ENCODE measurements around the gene COMMD3.

Gene COMMD3

DNA sequence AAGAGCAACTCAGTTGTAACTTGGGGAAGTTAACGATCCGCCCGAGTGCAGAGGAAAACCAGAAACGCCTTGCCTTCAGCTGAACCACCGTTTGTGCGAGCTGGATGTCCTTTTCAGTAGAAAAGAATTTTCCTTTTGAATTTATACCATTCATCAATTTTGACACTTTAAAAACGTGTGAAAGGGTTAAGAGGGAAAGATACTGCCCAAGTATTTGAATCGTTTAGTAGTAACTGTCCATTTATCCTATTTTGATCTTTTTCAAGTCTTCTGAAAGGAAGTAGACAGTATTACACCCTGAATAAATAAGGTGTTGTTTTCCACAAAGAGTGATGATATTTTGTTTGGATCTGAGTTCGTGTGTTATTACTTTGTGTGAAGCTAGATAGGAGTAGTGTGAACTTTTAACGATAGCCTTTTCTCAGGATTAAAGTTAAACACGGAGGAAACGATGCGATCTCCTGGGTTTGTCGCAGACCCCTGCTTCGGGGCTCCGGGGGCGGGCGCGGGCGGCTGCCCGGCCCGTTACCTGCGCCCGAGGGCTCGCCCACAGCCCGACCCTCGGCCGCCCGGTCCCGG lies 3.9 kb downstream of the COMMD3 start:
- DNase-seq (ENCODE audit: low read depth): no peak

DNA sequence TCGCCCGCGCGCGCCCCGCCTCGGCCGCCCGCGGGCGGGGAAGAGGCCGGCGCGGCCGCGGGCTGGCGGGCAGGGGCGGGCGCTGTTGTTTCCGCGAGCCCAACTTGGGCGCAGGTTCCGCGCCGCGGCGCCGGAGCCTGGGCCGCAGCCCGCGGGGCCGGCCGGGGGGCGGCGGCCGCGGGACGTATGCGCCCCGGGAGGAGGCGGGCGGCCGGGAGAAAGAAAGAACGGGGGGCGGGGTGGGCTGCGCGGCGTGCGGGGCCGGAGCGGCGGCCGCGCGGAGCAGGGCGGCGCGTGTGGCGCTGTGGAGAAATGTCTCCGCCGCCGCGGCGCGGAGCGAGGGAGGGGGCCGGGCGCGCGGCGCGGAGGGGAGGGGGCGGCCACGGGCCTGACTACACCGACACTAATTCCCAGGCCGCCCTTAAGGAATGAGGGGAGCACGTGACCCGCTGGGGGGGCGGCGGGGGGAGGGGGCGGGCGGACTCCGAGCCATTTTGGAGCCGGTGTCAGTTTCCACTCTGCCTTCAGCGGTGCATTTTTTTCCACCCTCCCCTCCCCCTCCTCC lies 4.5 kb downstream of the COMMD3 start, which contains the start of gene BMI1:
Gene BMI1 (plus strand): TSS at position 509 of the 565 bp plus-strand sequence. CDS start 5,351 bp downstream, outside the sequence.
- no peak for DNase-seq (ENCODE audit: low read depth)

DNA sequence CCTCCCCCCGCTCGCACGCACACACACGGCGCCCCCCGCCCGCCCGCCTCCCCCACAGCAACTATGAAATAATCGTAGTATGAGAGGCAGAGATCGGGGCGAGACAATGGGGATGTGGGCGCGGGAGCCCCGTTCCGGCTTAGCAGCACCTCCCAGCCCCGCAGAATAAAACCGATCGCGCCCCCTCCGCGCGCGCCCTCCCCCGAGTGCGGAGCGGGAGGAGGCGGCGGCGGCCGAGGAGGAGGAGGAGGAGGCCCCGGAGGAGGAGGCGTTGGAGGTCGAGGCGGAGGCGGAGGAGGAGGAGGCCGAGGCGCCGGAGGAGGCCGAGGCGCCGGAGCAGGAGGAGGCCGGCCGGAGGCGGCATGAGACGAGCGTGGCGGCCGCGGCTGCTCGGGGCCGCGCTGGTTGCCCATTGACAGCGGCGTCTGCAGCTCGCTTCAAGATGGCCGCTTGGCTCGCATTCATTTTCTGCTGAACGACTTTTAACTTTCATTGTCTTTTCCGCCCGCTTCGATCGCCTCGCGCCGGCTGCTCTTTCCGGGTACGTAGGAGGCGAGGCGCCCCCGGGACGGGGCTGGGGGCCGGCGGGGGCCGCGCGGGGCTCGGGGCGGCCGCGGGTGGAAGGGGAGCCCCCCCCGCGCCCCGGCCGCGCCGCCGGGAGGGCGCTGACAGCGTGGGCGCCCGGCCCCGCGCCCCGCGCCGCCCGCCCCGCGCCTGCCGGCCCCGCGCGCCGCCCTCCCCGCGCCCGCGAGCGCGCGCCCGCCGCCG lies 5.2 kb downstream of the COMMD3 start:
- no peak for DNase-seq (ENCODE audit: low read depth)

DNA sequence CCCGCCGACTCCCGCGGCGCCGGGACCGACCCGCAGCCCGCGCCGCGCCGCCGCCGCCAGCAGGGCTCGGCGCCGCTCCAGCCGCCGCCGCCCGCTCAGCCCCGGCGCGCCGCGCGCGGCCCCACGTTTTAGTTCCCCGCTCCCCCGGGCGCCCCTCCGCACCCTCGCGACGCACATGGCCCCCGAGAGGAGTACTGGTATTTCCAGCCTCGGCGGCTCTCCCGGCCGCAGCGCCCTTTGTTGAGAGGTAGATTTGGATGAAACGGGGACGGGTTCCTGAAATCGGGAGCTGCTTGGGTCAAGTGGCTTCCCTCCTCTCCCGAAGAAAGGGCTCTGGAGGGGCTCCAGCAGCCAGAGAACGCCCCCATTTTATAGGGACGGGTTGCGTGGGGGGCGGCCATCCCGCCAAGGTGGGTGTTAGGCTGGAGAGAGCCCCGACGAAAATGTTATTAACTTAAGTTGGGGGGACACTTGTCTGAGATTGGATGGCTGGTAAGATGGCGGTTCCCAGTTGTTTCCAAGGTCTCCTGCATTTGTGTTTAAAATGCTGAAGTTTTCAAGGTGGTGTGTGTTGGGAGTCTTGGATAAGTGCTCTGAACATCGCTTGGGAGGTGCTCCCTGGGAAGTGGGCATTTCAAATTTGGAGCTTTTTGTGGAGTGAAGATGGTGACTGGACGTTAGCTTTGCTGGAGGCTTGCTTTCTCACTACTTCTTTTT lies 5.9 kb downstream of the COMMD3 start:
- no peak for DNase-seq (ENCODE audit: low read depth)

DNA sequence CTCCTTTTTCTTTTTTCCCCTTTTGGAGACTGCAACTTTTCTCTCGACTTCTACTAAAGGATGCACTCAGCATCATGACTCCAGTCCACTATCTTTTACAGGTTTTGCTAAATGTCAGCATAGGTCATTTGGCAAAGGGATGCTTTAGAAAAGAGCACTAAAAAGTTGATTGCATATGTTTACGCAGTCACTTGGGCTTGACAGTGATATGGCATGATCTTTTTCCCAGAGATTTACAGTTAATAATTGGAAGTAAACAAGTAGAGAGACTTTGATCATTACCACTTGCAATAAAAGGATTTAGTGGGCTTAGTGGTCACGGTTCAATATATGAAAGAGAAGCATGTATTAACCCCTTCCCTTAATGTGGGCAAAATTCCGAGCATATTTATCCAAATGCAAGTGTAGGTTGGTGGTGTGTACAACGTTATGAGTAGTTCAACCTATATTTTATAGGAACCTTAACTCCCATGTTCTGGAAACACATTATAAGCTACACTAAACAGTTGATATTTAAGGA lies 6.5 kb downstream of the COMMD3 start:
- DNase-seq (ENCODE audit: low read depth): no peak

DNA sequence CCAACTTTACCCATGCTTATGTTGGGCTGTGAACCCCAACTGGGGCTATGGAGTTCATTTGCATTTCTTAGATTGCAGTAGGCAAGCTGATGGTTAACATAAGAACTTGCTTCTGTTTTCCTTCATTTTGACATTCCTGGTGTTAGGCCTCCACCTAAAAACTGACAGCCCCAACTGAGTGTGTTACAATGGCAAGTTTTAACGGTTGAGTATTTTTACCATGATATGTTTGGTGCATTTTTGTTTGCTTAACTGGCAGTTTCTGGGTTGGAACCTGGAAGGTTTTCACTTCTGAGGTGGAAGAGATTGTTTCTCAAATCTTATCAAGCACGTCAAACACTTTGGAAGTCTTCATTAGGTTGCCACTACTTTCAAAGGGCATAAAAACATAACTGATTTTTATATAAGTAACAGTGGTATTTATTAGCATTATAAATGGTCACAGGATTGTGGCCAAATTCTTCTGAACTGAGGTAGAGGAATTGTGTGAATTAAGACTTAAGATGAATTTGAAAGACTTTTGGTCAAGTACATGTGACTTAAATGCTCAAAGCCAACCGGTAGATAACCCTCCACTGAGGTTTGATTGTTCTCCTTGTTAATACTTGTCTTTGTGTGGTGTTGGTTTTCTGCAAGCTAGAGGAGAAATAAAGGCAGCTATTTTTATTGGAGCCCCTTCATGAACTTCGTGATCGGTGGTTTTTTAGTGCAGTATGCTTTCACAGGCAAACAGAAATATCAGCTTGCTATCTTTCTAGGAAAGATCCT lies 7.5 kb downstream of the COMMD3 start:
- no peak for DNase-seq (ENCODE audit: low read depth)

DNA sequence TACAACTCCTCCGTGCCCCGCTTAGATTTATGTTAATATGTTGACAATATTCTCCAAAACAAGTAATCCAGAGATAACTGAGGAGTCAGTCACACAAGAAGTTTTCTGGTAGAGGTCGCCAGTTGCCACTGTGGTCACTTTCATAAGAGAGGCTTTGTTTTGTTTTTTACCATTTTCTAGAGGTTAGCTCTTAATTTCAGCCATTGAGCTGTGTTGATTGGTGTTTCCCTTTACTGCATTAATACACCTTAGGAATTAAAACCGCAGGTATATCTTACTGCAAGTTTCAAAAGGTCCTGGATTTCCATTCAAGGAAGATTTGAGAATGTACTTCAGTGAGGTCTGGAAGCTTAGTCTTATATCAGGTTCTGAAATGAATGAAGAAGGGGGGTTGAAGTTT lies 8.2 kb downstream of the COMMD3 start:
- DNase-seq (ENCODE audit: low read depth): no peak

DNA sequence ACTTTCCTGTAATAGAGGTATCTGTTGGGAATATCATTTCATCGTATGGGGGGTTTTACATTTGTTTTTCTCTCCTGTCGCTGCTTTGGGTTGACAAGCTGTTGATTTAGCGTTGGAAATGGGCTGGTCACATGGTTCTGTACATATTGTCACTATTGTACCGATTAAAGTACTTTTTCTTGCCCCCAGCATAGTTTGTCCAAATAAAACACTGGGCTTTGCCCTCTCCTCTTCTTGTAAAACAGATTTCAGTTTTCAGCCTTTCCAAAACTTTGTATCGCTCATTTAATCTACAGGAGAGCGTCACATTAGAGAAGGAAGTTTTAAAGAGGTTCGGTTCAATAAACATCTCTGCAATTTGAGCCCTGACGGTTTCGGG lies 8.7 kb downstream of the COMMD3 start:
- no peak for DNase-seq (ENCODE audit: low read depth)

DNA sequence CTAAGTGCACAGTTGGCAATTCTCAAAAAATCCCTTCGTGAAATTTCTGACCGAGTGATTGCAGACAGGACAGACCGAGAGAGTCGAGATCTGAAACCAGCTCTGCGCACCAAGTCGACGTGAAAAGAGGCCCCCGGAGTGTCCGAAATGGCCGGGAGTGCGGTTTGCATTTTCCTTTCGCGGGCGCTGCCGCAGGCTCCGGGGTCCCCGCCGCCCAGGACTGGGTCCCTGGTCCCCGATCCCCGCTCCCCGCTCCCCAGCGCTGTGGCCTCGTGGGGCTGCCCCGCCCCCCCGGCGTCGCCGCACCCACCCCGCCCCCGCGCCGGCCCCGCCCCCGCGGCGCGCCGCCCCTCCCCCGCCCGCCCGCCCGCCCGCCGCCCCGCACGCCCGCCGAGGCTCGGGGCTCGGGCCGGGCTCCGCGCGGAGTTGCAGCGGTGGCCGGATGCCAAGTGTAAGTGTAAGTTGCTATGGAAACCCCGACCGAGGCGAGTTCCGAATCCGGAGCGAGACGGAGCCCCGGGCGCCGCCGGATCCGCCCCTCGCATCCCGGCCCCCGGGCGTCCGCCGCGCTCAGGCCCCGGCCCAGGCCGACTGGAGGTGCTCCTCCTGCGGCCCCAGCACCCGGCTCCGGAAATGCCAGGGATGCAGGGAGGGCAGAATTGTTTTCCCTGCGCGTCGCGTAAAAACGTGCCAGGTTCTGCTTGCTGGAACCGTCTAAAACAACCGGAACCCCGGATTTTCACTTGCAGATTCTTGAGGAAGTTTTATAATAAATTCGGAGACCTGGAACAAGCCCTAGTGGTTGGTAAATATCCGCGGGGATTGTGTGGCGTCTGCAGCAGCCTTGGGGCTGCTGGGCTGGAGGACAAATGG lies 9.3 kb downstream of the COMMD3 start:
- DNase-seq (ENCODE audit: low read depth): no peak

DNA sequence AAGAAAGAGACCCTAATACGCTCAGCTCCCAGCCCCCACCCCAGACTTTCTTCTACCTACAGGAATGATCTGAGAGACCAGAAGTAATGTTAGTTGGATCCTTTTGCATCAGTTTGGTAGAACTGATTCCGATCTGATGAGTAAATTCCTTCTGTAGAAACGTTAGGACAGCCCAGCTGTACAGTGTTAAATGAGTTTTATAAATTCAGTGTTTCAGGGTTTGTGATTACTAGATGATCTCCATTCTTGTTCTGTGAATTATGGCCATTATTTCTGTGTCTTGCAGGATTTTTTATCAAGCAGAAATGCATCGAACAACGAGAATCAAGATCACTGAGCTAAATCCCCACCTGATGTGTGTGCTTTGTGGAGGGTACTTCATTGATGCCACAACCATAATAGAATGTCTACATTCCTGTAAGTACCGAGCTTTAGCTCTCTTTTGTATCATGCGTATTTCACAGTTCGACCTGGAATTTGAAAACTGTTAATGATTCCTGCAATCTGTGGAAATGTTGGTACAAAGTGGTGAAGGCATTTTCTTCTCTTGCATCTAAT lies 10.0 kb downstream of the COMMD3 start:
- DNase-seq (ENCODE audit: low read depth): no peak

DNA sequence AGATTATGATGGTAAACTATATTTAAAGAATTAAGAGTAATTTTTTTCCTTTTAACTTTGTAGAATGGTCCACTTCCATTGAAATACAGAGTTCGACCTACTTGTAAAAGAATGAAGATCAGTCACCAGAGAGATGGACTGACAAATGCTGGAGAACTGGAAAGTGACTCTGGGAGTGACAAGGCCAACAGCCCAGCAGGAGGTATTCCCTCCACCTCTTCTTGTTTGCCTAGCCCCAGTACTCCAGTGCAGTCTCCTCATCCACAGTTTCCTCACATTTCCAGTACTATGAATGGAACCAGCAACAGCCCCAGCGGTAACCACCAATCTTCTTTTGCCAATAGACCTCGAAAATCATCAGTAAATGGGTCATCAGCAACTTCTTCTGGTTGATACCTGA lies 13.0 kb downstream of the COMMD3 start:
- DNase-seq (ENCODE audit: low read depth): no peak

DNA sequence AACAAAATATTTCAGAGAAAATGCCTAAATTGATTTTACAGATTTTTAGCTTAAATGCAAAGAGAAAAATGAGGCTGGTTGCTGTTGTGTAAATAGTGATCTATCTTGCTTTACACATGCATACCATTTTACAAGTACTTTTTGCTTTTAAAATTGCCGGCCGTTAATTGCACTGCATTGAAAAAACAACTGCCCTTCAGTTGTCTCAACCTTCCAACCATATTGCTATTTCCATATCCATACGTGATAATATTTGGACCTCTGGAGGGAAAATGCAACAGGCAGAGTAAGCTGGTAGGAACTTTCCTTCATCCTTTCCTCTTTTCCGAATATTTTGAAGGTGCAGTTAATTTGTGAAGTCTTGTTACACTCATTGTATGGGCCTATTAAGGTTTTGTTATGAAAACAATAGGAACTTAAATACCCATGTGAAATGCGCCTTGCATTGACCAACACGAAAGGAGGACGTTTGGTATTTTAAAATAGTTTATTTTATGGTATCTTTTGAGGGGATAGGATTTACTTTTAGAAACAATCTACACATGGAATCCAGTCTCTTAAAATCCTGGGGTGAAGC lies 16.0 kb downstream of the COMMD3 start:
- no peak for DNase-seq (ENCODE audit: low read depth)

DNA sequence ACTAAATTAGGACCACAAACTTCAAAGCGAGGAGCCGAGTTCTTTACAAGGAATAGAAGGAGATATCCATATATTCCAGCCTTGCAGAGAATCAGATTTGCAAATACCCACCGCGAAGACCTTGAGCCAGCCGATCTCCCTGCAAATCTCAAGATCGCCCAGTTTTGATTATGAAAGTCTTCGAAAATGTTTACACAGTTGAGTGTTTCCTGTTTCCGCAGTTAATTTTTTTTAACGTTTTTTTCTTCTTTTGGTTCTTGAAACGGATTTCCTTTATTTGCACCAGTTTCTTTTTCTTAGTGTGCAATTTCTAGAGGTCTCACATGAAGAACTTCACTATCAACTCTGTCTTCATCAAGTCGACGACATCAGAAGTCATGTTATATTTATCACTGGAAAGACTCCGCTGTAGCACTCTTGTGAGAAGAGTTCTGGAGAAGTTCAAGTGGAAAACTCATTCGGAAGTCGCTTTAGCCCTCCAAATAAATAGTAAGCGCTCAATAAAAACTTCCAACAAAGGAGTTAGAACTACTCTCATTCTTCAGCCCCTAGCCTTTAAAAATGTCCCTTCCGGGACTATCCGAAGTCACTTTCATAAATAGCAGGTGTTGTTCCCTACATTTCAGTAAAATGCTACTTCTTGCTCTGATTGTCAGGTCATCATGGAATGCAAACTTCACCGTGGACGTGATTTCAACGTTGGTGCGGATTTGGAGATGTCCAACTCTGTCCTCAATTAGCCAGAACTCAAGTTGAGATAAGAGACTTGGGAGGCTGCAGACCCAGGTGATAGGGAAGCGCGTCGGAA lies 17.2 kb downstream of the COMMD3 start:
- no peak for DNase-seq (ENCODE audit: low read depth)

DNA sequence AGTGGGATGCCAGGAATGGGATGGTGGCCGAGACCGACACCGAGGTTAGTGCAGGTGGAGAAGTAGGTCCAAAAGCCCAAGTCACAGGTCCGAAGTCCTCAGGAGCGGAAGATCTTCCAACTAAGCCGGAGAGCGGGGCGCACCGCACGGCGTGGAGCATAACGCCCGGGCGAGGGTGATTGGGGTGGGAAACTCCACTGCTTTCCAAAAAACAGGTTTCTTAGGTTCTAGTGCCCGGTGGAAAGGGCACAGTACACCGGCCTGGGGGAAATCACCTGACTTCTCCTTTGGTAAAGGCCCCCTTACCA lies 17.7 kb downstream of the COMMD3 start:
- DNase-seq (ENCODE audit: low read depth): no peak

DNA sequence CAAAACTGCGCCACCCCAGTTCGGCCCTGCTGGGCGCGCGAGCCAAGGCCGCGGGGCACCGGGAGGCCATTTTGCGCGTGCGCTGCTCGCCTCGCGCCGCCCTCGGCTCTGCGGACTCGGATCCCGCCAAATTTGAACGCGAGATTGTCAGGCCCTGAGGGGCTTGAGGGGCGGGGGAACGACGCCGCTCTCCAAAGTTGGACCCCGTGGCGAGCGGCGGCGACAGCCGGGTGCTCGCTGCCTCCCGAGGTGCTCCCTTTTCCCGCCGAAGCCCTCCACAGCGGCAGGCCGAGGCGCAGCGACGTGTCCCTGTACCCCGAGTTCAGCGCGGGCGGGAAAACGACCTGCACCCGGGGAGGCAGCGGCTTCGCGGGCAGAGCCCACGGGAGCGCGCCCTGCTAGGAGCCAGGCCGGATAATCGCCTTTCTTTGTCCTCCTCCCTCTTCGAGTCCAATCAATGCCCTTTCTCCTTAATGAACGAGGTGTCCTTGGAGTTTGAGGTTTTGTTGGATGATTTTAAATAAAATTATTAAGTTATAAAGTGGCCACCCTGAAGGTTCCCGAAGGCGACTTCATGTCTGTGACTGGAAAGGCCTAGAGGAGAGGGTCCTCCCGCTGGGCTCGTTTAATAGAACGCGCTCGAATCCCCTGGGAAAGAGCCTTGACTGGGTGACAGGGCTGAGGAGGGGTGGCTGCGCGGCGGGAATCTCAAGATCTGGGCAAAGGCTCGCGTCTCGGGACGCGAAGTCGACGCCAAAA lies 18.4 kb downstream of the COMMD3 start:
- no peak for DNase-seq (ENCODE audit: low read depth)

DNA sequence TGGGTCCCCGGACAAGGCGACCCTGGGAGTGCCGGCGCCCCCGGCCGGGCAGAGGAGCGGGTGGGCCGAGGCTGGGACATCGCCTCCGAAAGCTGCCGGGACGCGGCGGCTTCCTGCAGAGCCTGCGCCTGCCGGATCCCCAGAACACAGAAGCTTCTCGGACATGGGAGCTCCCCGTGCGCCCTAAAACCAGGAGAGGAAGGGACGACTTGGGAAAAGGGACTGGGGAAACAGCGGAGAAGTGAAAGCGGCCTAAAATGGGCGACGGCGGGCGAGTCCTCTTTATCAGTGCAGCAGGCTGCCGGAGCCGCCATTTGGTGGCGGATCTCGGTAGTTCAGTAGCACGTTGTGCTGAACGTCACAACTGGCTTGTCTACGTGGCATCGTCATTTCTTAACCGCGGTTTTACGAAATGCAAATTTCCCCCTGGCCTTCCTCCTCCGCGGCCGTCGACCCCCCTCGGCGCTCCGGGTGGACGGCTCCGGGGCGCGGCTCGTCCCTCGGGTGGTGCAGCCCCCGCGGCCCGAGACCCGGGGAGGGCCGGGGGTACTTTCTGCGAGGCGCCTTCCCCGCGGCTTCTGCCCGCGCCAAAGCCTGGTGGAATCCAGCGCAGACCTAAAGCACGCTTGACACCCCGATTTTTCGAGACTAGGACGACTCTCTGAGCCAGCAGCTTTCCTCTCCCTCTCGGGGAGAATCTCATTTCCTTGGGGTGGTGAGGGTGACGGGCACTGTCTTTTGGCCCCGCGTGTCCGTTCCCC lies 19.2 kb downstream of the COMMD3 start:
- no peak for DNase-seq (ENCODE audit: low read depth)

DNA sequence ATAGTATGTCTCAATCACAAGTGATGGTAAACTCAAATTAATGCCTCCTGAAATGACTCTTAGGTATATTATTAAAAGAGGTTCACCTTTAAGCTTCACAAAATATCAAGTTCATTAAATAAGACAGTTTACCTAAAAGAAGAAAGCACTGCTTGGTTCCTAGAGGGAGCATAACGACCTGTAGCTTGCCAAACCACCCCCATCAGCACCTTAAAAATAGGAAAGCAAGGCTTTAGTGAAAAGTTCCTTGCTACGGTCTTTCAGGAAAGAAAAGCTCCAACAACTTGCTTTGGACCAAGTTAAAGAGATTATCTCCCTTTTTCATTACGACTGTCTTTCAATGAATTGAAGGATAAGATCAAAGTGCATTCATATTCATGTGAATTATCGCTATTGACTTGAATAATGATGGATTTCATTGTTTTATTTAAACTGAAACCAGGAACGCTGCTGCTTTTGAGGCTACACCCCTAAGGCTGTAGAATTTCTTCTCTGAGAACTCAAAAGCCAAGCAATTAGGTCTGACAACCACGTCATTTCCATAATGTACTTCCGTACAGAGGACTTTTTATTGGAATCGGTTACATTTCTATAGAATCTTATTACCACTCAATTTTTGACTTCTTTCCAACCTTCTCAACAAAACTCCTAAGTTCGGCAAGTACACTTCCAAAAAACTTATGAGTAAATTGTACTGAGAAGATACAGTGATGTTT lies 22.2 kb downstream of the COMMD3 start:
- no peak for DNase-seq (ENCODE audit: low read depth)

All from HS-27A (cell line).